Tongue (tissue), 2 donors: Measurements from ENCODE around the gene CTNND2. TPM values are rescaled to one million over a fixed set of nuclear protein-coding genes. Genes with fewer than 3 reads are reported as not detected.

Experiments
- DNase-seq: peaks from one replicate; pipeline ENCODE4 v3.0.0-alpha.2; 2015
- total RNA-seq: library from RNA; depleted of rRNA; stranded (reverse); fragments of >200 nt; gene quantifications from one replicate; pipeline ENCODE4 v1.2.3, GENCODE V29; 2014

The CTNND2 gene
- total RNA-seq, 1 donor from 2014 or later: 2.4 TPM

GRCh38 chr5:11760934-11761603 is 143.2 kb downstream of the CTNND2 start:
- no peak for DNase-seq

DNA sequence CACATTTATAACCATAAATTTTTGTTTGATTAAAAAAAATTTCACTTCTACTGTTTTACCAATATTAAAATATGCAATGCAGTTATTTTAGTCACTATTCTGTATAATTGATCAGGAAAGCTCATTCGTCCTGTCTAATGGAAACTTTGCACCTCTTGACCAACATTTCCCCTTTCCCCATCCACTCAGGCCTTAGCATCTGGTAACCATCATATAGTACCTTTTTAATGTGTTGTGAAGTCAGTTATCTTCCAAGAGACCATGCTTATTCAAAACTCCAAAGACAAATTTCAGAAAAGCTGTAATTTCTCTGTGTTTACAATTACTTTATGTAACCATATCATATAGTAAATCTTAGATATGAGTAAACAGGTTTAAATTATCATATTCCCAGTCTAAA is 145.9 kb downstream of the CTNND2 start:
- no peak for DNase-seq

GRCh38 chr5:11757661-11758060 is 146.6 kb downstream of the CTNND2 start:
- DNase-seq: no peak

DNA sequence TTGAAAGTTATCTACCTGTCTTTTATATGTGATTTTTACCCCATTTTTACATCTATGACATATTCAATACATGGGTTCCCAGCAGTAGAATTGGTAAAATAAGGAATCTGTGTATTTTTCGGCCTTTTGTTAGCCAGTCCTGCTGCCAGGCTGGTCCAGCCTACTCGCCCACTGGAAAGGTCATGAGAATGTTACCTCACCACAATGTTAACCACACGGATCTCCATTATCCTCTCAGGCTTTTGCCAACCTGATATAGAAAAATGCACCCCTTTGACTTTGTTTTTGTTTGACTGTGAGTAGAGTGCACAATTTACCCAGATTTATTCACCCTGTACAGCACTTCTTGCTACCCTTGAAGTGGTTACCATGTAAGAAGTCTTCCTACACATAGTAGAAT is 167.2 kb downstream of the CTNND2 start:
- DNase-seq: no peak

GRCh38 chr5:11734369-11734768 is 169.9 kb downstream of the CTNND2 start:
- DNase-seq: no peak

GRCh38 chr5:11733840-11734192 is 170.4 kb downstream of the CTNND2 start:
- no peak for DNase-seq

DNA sequence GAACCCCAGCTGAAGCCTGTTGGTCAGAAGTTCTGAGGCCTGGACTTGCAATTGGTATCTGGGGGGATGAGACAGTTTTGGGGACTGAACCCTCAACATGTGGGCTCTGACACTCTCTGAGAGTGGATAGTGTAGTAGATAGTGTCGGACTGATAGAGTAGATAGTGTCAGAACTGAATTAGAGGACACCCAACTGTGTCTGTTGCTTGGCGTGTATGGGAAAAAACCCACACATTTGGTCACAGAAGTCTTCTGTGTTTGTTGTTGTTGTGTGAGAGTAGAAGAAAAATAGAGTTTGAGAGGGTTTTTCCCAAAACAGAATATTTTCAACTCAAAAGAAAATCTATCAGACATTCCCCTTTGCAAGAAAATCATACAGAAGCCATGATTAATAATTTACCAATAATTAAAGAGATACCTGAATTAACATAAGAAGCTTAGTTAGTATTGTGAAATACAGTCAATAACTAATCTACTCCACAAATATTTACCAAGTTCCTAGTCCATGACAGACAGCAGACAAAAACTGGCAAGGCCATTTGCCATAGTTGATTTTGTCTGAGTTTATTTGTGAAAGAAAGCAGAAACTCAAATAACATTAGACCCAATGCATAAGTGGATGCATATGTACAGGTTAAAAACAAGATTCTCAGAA is 170.9 kb downstream of the CTNND2 start:
- DNase-seq: no peak

- no peak for DNase-seq
Measured at GRCh38 chr5:11724940-11725339, 179.3 kb downstream of the CTNND2 start.

- peak; percentile 68 for DNase-seq
Measured at GRCh38 chr5:11719888-11720481, 184.3 kb downstream of the CTNND2 start.

GRCh38 chr5:11715461-11716196 is 188.6 kb downstream of the CTNND2 start:
- DNase-seq: no peak

- no peak for DNase-seq
Measured at GRCh38 chr5:11711932-11712331, 192.3 kb downstream of the CTNND2 start.

DNA sequence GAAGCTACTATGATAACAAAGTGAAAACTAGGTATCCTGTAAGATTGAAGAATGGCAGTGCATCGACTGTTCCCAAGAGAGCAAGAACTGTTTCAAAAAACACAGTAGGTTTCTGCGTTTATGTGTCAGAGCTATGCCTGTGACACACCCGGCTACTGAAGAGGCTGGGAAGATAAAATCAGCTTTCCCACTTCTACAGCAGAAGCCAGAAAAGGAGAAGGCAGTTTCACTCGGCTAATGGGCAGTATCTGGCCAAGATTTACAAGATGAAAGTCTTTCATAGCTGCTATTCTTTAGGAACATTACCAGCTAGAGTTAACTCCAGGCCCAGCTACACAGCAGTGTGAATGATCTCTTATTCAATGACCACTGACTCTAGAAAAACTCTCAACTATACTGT is 195.2 kb downstream of the CTNND2 start:
- DNase-seq: no peak

DNA sequence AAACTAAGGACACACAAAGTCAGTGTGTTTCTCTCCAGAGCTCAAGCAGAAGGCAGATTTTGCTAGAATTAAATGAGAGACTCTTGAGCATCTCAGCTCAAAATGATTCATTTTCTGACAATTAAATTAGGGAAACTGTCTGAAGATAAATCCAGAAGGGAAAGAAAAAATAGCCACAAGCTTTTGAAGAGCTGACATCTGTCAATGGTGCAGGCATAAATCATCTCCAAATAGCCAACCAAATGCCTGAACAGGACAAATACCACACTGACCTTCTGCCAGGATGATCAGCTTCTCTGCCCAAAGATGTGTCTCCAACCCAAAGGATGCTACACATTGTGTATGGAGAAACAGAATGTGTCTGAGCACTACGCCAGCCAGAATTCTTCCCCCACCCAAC is 199.3 kb downstream of the CTNND2 start:
- no peak for DNase-seq

DNA sequence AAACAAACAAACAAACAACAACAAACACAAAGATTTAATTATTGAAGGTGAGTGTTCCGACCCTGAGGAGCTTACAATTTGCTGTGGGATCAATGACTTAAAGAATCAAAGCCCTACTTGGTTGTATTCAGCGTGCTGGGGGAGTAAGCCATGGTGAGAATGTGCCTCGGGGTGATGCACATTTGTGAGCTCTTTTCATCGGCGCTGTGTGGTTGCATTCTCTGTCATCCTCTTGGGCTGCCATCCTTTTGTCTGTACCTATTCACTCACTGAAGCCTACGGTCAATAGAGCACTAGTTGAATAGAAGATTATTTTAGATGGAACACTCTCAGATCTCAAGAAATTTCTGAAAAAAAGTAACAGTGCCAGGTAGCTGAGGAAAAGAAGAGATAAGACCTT is 203.9 kb downstream of the CTNND2 start:
- no peak for DNase-seq

DNA sequence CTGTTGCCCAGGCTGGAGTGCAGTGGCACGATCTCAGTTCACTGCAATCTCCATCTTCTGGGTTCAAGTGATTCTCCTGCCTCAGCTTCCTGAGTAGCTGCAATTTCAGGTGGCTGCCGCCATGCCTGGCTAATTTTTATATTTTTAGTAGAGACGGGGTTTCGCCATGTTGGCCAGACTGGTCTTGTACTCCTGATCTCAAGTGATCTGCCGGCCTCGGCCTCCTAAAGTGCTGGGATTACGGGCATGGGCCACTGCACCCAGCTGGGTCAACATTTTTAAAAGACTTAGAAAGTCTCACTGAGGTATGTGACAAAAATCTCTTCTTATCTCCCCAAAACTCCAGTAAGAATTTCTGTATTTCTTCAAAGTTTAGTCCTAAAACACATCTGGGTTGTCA is 211.6 kb downstream of the CTNND2 start:
- no peak for DNase-seq

DNA sequence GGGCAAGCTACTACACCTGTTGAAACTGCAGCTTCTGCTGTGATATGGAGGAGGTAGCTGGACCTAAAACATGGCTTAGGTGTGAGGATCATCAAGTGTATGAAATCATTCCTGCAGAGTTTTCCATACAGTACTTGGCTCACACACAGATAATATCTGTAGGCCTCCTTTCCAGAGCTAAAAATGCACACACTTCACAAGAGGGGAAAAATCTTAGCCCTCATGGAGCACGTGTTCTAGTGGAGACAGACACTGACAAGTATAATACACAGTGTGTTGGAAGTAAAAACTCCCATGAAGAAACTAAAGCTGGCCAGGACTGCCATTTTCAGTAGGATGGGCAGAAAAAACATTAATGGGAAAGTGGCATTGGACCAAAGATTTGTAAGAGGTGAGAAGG is 216.7 kb downstream of the CTNND2 start:
- no peak for DNase-seq

DNA sequence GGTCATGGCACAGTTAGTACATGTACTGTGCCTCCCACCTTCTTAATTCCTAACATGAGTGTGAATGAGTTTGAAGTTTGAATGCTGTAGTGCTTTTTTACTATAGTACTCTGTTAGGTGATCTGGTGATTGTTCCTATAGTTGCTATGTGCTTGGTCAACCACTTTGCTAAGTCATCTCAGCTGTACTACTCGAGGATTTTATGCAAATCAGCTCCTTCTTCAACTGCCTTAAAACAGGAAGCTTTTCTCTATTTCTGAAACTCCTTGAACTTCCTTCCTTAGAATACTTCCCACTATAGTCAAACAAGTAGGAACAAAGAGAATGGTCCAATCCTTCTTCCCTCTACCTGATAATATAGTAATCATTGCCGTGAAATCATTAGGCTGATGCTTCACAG is 219.6 kb downstream of the CTNND2 start:
- no peak for DNase-seq

DNA sequence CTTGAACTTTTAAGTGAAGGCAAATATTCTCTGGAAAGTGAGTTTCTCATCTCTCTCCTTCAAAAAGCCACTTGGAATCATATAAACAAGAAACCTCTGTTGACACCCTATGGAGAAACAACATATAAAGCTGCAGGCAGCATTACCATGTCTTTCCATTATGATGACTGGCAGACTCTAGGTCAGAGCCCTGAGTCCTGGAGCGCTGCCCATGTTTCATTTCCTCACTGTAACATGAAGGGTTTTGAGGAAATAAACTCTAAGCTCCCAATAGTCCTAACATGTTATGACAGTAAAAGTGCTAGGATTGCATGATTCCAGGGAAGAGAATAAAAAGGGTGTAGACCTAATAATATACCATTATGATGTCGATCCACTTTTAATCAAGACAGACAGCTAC is 220.6 kb downstream of the CTNND2 start:
- peak; percentile 22 for DNase-seq

DNA sequence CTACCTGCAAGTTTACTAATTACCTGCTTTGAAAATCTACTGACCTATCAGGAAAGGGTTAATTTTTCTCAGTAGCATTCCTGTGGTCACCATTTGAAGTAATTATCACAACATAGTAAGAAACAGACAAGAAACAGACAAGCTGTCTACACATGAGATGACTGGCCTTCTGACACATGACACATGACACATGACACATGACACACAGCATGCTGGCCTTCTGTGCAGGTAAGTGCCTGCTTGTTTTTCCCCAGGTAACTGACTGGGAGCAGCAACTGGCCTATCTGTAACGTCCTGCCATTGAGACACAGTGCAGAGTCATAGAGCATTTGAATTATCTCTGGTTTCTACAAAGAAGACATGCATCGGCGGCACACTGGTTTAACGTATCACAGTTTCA is 222.4 kb downstream of the CTNND2 start:
- DNase-seq: no peak

GRCh38 chr5:11679676-11680075 is 224.6 kb downstream of the CTNND2 start:
- no peak for DNase-seq

GRCh38 chr5:11675184-11675583 is 229.1 kb downstream of the CTNND2 start:
- no peak for DNase-seq

DNA sequence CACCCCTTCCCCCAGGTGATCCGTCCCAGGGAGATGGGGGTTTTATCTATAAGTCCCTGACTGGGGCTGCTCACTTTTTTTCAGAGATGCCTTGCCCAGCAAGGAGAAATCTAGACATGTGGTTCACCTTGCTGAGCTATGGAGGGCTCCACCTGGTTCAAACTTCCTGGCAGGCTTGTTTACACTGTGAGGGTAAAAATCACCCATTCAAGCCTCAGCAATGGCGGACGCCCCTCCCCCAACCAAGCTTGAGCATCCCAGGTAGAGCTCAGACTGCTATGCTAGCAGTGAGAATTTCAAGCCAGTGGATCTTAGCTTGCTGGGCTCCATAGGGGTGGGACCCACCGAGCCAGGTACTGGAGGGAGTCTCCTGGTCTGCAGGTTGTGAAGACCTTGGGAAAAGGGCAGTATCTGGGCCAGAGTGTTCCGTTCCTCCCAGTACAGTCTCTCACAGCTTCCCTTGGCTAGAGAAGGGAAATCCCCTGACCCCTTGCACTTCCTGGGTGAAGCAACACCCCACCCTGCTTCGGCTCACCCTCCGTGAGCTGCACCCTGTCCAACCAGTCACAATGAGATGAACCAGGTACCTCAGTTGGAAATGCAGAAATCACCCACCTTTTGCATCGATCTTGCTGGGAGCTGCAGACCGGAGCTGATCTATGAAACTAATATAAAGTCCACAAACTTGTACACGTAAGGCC is 231.7 kb downstream of the CTNND2 start:
- DNase-seq: no peak

- DNase-seq: no peak
Measured at GRCh38 chr5:11658376-11658775, 245.9 kb downstream of the CTNND2 start.
